Upper lobe of left lung (tissue), 6 donors: ENCODE results near the gene IFT52. TPM values are rescaled to one million over a fixed set of nuclear protein-coding genes. Genes with fewer than 3 reads are reported as not detected.
A peak's percentile ranks its signal among the peaks of the same experiment; 100 is the strongest.

Experiments used
- ATAC-seq, 2 donors: fragments of 200-7000 bp; cut with Tn5 transposase; one replicate each; pipeline ENCODE4 v1.9.1; 2022; ENCODE audit warnings: mild to moderate bottlenecking in 2 of 2, moderate library complexity in 2 of 2; ENCODE audit not compliant: low FRiP score in 2 of 2
- DNase-seq, 2 donors: peaks; one replicate each; pipeline ENCODE4 v3.0.0-alpha.2; 2019 to 2020
- H3K27ac ChIP-seq, 4 donors: fragments of 200-600 bp; sonication (generic); one replicate each; pipeline ENCODE4 v1.5.1; 2016 to 2019
- H3K27me3 ChIP-seq, 4 donors: fragments of 200-600 bp; sonication (generic); one replicate each; pipeline ENCODE4 v1.5.1; 2017 to 2019
- H3K36me3 ChIP-seq, 4 donors: fragments of 200-600 bp; sonication (generic); one replicate each; pipeline ENCODE4 v1.5.1; 2016 to 2019
- H3K4me1 ChIP-seq, 4 donors: fragments of 200-600 bp; sonication (generic); one replicate each; pipeline ENCODE4 v1.5.1; 2018 to 2019
- H3K4me3 ChIP-seq, 4 donors: fragments of 200-600 bp; sonication (generic); one replicate each; pipeline ENCODE4 v1.5.1; 2017 to 2019; ENCODE audit warnings: mild to moderate bottlenecking in 2 of 4, moderate library complexity in 1 of 4
- H3K9me3 ChIP-seq, 4 donors: fragments of 200-600 bp; sonication (generic); one replicate each; pipeline ENCODE4 v1.5.1; 2018 to 2019
- CTCF ChIP-seq, 6 experiments: fragments of 450-650 bp in 4 of 6; fragments of 200-600 bp in 2 of 6; sonication (generic) in 2 of 6; IDR thresholded peaks; one replicate each; pipeline ENCODE4 v1.5.1; 2016 to 2019; ENCODE audit warnings: antibody characterized with exemption in 6 of 6
- EP300 ChIP-seq, 4 donors: sonication (generic); formaldehyde crosslinking; IDR thresholded peaks; one replicate each; pipeline ENCODE4 v1.5.1; 2017; ENCODE audit warnings: antibody characterized with exemption in 4 of 4, control low read depth in 2 of 4
- POLR2A ChIP-seq, 4 donors: fragments of 450-650 bp; IDR thresholded peaks; one replicate each; pipeline ENCODE4 v1.5.1; 2016 to 2017; ENCODE audit warnings: antibody characterized with exemption in 4 of 4, mild to moderate bottlenecking in 2 of 4
- POLR2AphosphoS5 ChIP-seq, 2 donors: sonication (generic); formaldehyde crosslinking; IDR thresholded peaks; one replicate each; pipeline ENCODE4 v1.5.1; 2017; ENCODE audit warnings: antibody characterized with exemption in 2 of 2
- WGBS, 2 donors: methylation state at CpG; one replicate each; pipeline ENCODE4 v1.1.5; 2017 to 2018; 5-methylcytosine and 5-hydroxymethylcytosine counted together
- total RNA-seq, 6 donors: library from RNA; depleted of rRNA in 4 of 6; stranded (reverse); fragments of >200 nt in 4 of 6; gene quantifications; one replicate each; pipeline versions ENCODE4 v1.1.0 to v1.2.1, GENCODE V29; 2016 to 2021
- donor health status: DM: no; HTN: no; CAD: no; lungs with moderate emphysema.
- donor health status: DM: no; HTN: yes; CAD: no; lungs with severe emphysema.

Gene IFT52
- total RNA-seq, 6 donors from 2014 or later: 16.8 to 25.2 (median 18.5) TPM

GRCh38 chr20:43665466-43666176 lies 74.9 kb downstream of the IFT52 start:
- no peak for ATAC-seq

GRCh38 chr20:43666376-43667328 lies 75.9 kb downstream of the IFT52 start, which contains the start of gene MYBL2:
Gene MYBL2, plus strand, starts transcription at chr20:43667114. Its CDS starts 170 bp downstream, at chr20:43667284.
- peaks cover 9 to 17% (median 13%) of the 10 kb centered on the region in 4 donors for H3K4me1 ChIP-seq
- TF ChIP-seq POLR2A (IDR thresholded peaks at IDR 0.05): no peak
- no peak for TF ChIP-seq POLR2AphosphoS5 (IDR thresholded peaks at IDR 0.05)
- no peak for TF ChIP-seq CTCF (IDR thresholded peaks at IDR 0.05)
- TF ChIP-seq EP300 (IDR thresholded peaks at IDR 0.05): no peak
- H3K27me3 ChIP-seq: peaks cover 0 to 15% (median 6%) of the 10 kb centered on the region in 4 donors
- H3K9me3 ChIP-seq: no peaks in the 10 kb centered on the region
- H3K27ac ChIP-seq: no peak within 1 kb of the TSS
- H3K4me3 ChIP-seq: peak within 1 kb of the TSS in 3 of 4 donors; percentile 33 to 50 (median 46)
- DNase-seq (peak; percentile 48 to 92), ATAC-seq (peak; percentile 70 to 91)
- no peaks in the 10 kb centered on the region for H3K36me3 ChIP-seq
- 18 to 35% methylated on average over 26 to 57 of the region's 90 CpGs for WGBS, 2 donors

More at GRCh38 chr20:43665466-43666176, 74.9 kb downstream of the IFT52 start:
- H3K9me3 ChIP-seq: no peaks in the 10 kb centered on the region
- DNase-seq: no peak
- H3K4me3 ChIP-seq: no peak overlapping the region
- H3K27ac ChIP-seq: no peak overlapping the region
- TF ChIP-seq POLR2A (IDR thresholded peaks at IDR 0.05): no peak
- no peak for TF ChIP-seq EP300 (IDR thresholded peaks at IDR 0.05)
- TF ChIP-seq POLR2AphosphoS5 (IDR thresholded peaks at IDR 0.05): no peak
- TF ChIP-seq CTCF (IDR thresholded peaks at IDR 0.05): no peak
- no peaks in the 10 kb centered on the region for H3K36me3 ChIP-seq
- H3K4me1 ChIP-seq: peaks cover 9 to 17% (median 13%) of the 10 kb centered on the region in 4 donors
- 73 to 81% methylated on average over 6 of the region's 6 CpGs for WGBS, 2 donors
- peaks cover 0 to 15% (median 6%) of the 10 kb centered on the region in 4 donors for H3K27me3 ChIP-seq

- Histone ChIP-seq H3K36me3 (no peaks in the 10 kb centered on the region), H3K4me1 (peaks cover 9 to 17% (median 13%) of the 10 kb centered on the region in 4 donors), H3K4me3 (peak overlapping the region in 3 of 4 donors; percentile 33 to 50 (median 46)), H3K27ac (no peak overlapping the region), H3K27me3 (peaks cover 0 to 15% (median 6%) of the 10 kb centered on the region in 4 donors), H3K9me3 (no peaks in the 10 kb centered on the region)
- no peak for ATAC-seq
- no peak for TF ChIP-seq POLR2A (IDR thresholded peaks at IDR 0.05)
- no peak for TF ChIP-seq CTCF (IDR thresholded peaks at IDR 0.05)
- no peak for TF ChIP-seq POLR2AphosphoS5 (IDR thresholded peaks at IDR 0.05)
- TF ChIP-seq EP300 (IDR thresholded peaks at IDR 0.05): no peak
- DNase-seq: peak in 1 of 2 donors; percentile 64
- 16 to 27% methylated on average over 5 to 12 of the region's 34 CpGs for WGBS, 2 donors
These were observed 76.8 kb downstream of the IFT52 start for GRCh38 chr20:43667341-43668132.

- TF ChIP-seq POLR2AphosphoS5 (IDR thresholded peaks at IDR 0.05) (no peak), EP300 (IDR thresholded peaks at IDR 0.05) (no peak), POLR2A (IDR thresholded peaks at IDR 0.05) (no peak), CTCF (IDR thresholded peaks at IDR 0.05) (no peak)
- Histone ChIP-seq H3K27ac (no peak overlapping the region), H3K4me1 (peaks cover 9 to 17% (median 13%) of the 10 kb centered on the region in 4 donors), H3K9me3 (no peaks in the 10 kb centered on the region), H3K4me3 (no peak overlapping the region), H3K27me3 (peaks cover 0 to 15% (median 6%) of the 10 kb centered on the region in 4 donors), H3K36me3 (no peaks in the 10 kb centered on the region)
- DNase-seq: no peak
- no peak for ATAC-seq
- 71 to 72% methylated on average over 3 of the region's 3 CpGs for WGBS, 2 donors
These were observed 78.6 kb downstream of the IFT52 start for GRCh38 chr20:43669332-43669731.
